Loucy (cell line): ENCODE data around the gene MEIS1.

Experiments used
- CTCF ChIP-seq: fragments of 200-600 bp; sonication (generic); conservative IDR thresholded peaks from 2 replicates; pipeline ENCODE4 v1.5.1; 2014; ENCODE audit warnings: mild to moderate bottlenecking, antibody characterized with exemption, low read length
- EZH2phosphoT487 ChIP-seq: fragments of 200-600 bp; IDR thresholded peaks from 2 replicates; pipeline ENCODE4 v1.6.1; 2018; ENCODE audit warnings: antibody characterized with exemption, mild to moderate bottlenecking, moderate library complexity, borderline replicate concordance

DNA sequence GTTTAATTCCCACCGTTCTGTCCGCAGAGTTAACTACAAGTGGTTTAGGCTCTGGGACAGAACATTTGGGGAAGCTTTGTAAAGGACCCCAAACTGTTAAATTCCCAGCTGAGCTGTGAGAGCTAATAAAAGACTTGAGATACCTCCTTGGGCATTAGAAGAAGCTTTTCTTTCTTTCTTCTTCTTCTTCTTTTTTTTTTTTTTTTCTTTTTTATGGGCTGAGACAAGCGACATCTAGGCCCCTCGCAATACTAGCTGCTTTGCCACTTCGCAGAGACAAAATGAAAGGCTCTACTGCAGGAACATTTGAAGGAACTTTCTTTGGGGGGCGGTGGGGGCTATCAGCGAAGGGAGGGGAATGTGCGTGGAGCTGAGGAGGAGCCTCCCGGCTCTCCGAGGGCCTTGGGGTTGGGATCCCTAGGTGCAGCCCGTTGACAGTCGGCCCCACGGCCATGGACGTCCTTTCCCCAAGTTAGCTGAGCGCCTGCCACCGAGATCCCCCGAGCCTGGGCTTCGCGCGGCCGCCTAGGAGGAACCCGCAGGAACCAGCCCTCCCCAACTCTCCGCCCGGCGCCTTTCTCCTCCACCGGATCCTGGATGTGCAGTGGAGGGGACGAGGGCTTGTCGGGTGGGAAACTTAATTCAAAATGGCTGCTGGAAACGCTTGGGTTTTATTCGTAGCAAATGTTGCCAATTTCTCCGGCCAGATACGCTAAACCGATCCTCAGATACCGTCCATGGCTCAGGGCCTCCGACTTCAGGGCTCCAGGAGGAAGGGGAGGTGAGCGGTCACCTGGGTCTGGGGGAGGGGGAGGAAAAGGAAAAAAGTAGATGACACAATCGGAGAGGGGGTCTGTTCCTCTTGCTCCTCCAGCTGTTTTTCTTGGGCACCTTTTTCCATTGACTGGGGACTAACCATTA is 4.2 kb downstream of the MEIS1 start:
- TF ChIP-seq EZH2phosphoT487 (no peak), CTCF (no peak)
